ENCODE results near the gene TENT4B. TPM values are rescaled to one million over a fixed set of nuclear protein-coding genes. Genes with fewer than 3 reads are reported as not detected.

Gene TENT4B
- total and polyA plus RNA-seq, 2 donors (not counting 1 experiment from before 2014, with no cell fraction given): 11.1 to 12.2 TPM

GRCh38 chr16:50265716-50266336 lies 112.7 kb downstream of the TENT4B start:
- Histone ChIP-seq H3K27ac (ENCODE audit: insufficient read depth, low read length) (peak overlapping the region; percentile 75), H3K79me2 (ENCODE audit: control insufficient read depth, insufficient read depth, low read length) (peaks cover 2% of the 10 kb centered on the region), H3K9ac (ENCODE audit: insufficient read depth, low read length) (no peak overlapping the region), H3K27me3 (ENCODE audit: control insufficient read depth, insufficient read depth, low read length) (no peaks in the 10 kb centered on the region), H3K9me3 (ENCODE audit: control insufficient read depth, insufficient read depth, low read depth, low read length) (no peaks in the 10 kb centered on the region), H3K4me3 (replicated peaks in 1 of 4; ENCODE audit: control extremely low read depth in 1 of 4, insufficient read depth in 1 of 4, low read depth in 3 of 4, low read length in 4 of 4) (peak overlapping the region in 2 of 4 experiments; percentile 44 to 55), H4K20me1 (ENCODE audit: control insufficient read depth, extremely low read depth, insufficient read depth, low read length) (no peaks in the 10 kb centered on the region), H3K4me2 (ENCODE audit: extremely low read depth, insufficient read depth, low read length) (peak overlapping the region; percentile 90), H2AFZ (ENCODE audit: low read length) (peak overlapping the region; percentile 63), H3K36me3 (ENCODE audit: control insufficient read depth, insufficient read depth, low read length) (no peaks in the 10 kb centered on the region), H3K4me1 (ENCODE audit: control insufficient read depth, extremely low read depth, insufficient read depth, low read length) (peaks cover 15% of the 10 kb centered on the region)
- no peak for DNase-seq (ENCODE audit: low read depth in 2 of 2)
- no peak for TF ChIP-seq CTCF (conservative IDR thresholded peaks at IDR 0.05 in 1 of 2, IDR thresholded peaks at IDR 0.05 in 1 of 2; ENCODE audit: low read depth in 1 of 2, low read length in 2 of 2)
- no peak for TF ChIP-seq EZH2 (IDR thresholded peaks at IDR 0.05; ENCODE audit: low read length, missing control alignments)

- TF ChIP-seq CTCF (conservative IDR thresholded peaks at IDR 0.05 in 1 of 2, IDR thresholded peaks at IDR 0.05 in 1 of 2; ENCODE audit: low read depth in 1 of 2, low read length in 2 of 2): no peak
- no peak for TF ChIP-seq EZH2 (IDR thresholded peaks at IDR 0.05; ENCODE audit: low read length, missing control alignments)
- H3K27me3 ChIP-seq (ENCODE audit: control insufficient read depth, insufficient read depth, low read length): no peaks in the 10 kb centered on the region
- peaks cover 2% of the 10 kb centered on the region for H3K79me2 ChIP-seq (ENCODE audit: control insufficient read depth, insufficient read depth, low read length)
- H3K27ac ChIP-seq (ENCODE audit: insufficient read depth, low read length): peak within 1 kb of the TSS; percentile 75
- H3K9ac ChIP-seq (ENCODE audit: insufficient read depth, low read length): peak within 1 kb of the TSS; percentile 60
- H2AFZ ChIP-seq (ENCODE audit: low read length): peak within 1 kb of the TSS; percentile 63
- H3K9me3 ChIP-seq (ENCODE audit: control insufficient read depth, insufficient read depth, low read depth, low read length): no peaks in the 10 kb centered on the region
- no peaks in the 10 kb centered on the region for H3K36me3 ChIP-seq (ENCODE audit: control insufficient read depth, insufficient read depth, low read length)
- DNase-seq (ENCODE audit: low read depth in 2 of 2): peak; percentile 76 to 91
- H3K4me1 ChIP-seq (ENCODE audit: control insufficient read depth, extremely low read depth, insufficient read depth, low read length): peaks cover 15% of the 10 kb centered on the region
- peak within 1 kb of the TSS; percentile 90 for H3K4me2 ChIP-seq (ENCODE audit: extremely low read depth, insufficient read depth, low read length)
- no peaks in the 10 kb centered on the region for H4K20me1 ChIP-seq (ENCODE audit: control insufficient read depth, extremely low read depth, insufficient read depth, low read length)
- H3K4me3 ChIP-seq (replicated peaks in 1 of 4; ENCODE audit: control extremely low read depth in 1 of 4, insufficient read depth in 1 of 4, low read depth in 3 of 4, low read length in 4 of 4): peak within 1 kb of the TSS; percentile 17 to 55 (median 45)
Observed at GRCh38 chr16:50266337-50267091, 113.4 kb downstream of the TENT4B start, which contains the start of gene ADCY7. TSS of gene ADCY7 (plus strand) at chr16:50266551. CDS start at chr16:50288180, 21,629 bp downstream.

GRCh38 chr16:50267151-50267631 lies 114.1 kb downstream of the TENT4B start:
- Histone ChIP-seq H3K27ac (ENCODE audit: insufficient read depth, low read length) (peak overlapping the region; percentile 75), H3K79me2 (ENCODE audit: control insufficient read depth, insufficient read depth, low read length) (peaks cover 2% of the 10 kb centered on the region), H3K4me1 (ENCODE audit: control insufficient read depth, extremely low read depth, insufficient read depth, low read length) (peaks cover 15% of the 10 kb centered on the region), H3K4me3 (replicated peaks in 1 of 4; ENCODE audit: control extremely low read depth in 1 of 4, insufficient read depth in 1 of 4, low read depth in 3 of 4, low read length in 4 of 4) (peak overlapping the region in 2 of 4 experiments; percentile 21 to 55), H3K36me3 (ENCODE audit: control insufficient read depth, insufficient read depth, low read length) (no peaks in the 10 kb centered on the region), H2AFZ (ENCODE audit: low read length) (no peak overlapping the region), H4K20me1 (ENCODE audit: control insufficient read depth, extremely low read depth, insufficient read depth, low read length) (no peaks in the 10 kb centered on the region), H3K27me3 (ENCODE audit: control insufficient read depth, insufficient read depth, low read length) (no peaks in the 10 kb centered on the region), H3K4me2 (ENCODE audit: extremely low read depth, insufficient read depth, low read length) (peak overlapping the region; percentile 90), H3K9me3 (ENCODE audit: control insufficient read depth, insufficient read depth, low read depth, low read length) (no peaks in the 10 kb centered on the region), H3K9ac (ENCODE audit: insufficient read depth, low read length) (no peak overlapping the region)
- TF ChIP-seq EZH2 (IDR thresholded peaks at IDR 0.05; ENCODE audit: low read length, missing control alignments) (no peak), CTCF (conservative IDR thresholded peaks at IDR 0.05 in 1 of 2, IDR thresholded peaks at IDR 0.05 in 1 of 2; ENCODE audit: low read depth in 1 of 2, low read length in 2 of 2) (no peak)
- DNase-seq (ENCODE audit: low read depth in 2 of 2): no peak
